ENCODE data around the gene TXN2.

The TXN2 gene

DNA sequence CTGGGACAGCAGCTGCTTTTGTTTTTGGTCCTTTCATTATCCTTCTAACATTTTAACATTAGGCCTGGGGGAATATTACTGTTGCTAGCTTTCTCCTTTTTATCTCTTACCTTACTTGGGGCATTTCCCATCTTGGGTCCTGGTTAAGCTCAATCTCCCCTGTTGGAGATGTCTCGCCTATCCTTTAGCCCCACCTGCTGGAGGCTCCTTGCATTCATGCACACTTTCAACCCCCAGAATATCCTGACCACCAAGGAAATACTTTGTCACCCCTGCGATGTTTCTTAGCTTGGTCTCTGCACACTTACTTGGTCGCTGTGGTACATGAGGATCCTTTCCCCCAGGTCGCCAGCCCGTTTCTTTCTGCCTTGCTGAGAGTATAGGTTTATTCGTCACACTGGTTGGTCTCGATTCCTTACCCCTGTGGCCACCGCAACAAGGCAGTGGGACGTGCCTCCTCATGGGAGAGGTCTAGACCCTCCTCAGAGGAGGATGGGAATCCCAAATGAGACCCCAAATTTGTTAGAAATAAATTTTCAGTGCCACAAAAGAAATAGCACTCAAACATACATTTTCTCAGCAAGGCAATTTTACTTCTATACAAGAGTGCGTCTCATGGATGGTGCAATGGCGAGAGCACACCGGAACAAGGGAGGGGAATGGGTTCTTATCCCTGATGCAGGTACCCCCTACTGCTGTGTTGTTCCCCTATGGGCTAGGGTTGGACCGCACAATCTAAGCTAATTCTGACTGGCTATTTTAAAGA is 5.4 kb upstream of the TXN2 start:
- DNase-seq (ENCODE audit: low spot score), result peak; percentile 51

DNA sequence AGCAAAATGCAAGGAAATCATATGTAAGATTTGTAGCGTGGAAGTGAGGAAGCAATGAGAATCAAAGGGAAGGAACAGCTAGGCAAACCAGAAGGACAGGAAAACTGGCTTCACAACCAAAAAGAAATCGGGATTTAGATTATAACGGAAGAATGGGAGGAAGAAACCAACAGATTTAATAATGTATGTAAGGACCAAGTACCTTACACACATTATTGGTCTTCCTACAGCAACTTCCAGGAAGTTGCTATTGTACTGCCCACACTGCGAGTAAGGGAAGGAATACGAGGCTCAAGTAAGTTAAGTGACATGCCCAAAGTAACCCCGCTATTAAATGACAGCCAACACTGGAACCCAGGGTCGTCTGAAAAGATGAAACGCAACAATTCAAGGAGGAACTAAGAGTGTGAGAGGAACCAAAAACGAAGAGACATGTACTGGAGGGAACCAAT is 473 bp downstream of the TXN2 start:
- DNase-seq (ENCODE audit: low spot score), result no peak

GRCh38 chr22:36478966-36479365 is 2.5 kb downstream of the TXN2 start:
- DNase-seq (ENCODE audit: low spot score), result no peak

- DNase-seq (ENCODE audit: low spot score), result no peak
Measured at GRCh38 chr22:36475341-36475740, 6.1 kb downstream of the TXN2 start.

- DNase-seq (ENCODE audit: low spot score), result no peak
Measured at GRCh38 chr22:36472689-36473088, 8.8 kb downstream of the TXN2 start.

DNA sequence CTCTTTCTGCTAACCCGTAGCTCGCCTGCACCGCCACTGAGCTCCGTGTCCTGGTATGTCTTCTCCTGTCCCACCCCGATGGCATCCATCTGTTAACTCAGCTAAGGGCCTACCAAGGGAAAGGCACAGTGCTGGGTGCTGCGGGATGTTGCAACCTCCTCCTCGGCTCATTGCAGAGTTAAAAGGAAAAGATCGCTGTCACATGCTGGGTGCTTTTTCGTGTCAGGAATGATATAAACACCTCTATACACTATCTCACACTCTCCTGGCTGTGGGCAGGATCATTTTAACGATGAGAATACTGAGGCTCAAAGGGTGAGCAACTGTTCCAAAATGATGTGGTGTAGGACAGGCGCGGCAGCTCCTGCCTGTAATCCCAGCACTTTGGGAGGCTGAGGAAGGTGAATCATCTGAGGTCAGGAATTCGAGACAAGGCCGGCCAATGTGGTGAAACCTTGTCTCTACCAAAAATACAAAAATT is 10.1 kb downstream of the TXN2 start:
- no peak for DNase-seq (ENCODE audit: low spot score)

DNA sequence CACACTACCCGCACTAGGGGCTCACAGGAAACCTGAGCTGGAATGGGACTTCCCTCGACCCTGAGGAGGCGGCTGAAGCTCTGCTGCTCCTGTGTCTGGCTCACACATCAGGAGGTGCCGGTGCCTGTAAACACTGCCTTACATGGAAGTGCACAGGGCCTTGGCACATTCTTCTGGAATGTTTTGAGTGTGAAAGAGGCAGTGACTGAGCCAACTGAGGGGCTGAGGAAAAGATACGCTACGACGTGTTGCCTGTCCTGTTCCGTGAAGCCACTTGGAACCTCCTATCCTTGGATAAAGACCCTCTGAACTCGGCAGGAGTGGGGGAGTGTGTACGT is 10.5 kb downstream of the TXN2 start:
- DNase-seq (ENCODE audit: low spot score), result no peak

DNA sequence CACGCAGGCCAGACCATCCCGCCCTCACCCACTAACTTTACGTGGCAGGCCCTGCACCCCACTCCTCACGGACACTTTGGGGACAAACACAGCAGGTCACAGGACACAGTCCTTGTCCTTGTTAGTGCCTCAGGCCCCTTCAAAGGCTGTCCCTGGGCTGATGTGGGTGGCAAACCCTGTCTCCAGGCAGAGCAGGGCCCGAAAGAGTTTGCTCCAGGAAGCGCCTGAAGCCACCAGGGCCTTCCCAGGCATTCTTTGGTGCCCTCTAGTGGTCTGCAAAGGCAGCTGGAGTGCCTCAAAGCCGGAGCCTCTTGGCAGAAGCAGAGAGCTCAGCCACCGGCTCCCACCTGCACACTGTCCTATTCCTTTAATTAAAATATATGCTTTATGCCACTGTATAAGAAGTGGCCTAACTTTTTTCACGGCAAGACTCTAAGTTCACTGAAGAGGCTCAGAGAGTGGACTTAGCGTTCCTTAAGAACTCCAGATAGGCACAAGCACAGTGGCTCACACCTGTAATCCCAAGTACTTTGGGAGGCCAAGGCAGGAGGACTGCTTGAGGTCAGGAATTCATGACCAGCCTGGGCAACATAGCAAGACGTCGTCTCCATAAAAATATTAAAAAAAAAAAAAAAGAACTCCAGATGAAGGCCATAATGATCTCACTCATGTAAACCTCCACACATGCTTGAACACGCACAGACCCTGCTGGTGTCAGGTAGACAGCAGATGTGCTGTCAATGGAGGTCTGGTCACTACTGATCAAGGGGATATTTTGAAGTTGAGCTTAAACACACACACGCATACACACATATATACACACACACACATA is 11.1 kb downstream of the TXN2 start:
- peak; percentile 74 for DNase-seq (ENCODE audit: low spot score)

DNA sequence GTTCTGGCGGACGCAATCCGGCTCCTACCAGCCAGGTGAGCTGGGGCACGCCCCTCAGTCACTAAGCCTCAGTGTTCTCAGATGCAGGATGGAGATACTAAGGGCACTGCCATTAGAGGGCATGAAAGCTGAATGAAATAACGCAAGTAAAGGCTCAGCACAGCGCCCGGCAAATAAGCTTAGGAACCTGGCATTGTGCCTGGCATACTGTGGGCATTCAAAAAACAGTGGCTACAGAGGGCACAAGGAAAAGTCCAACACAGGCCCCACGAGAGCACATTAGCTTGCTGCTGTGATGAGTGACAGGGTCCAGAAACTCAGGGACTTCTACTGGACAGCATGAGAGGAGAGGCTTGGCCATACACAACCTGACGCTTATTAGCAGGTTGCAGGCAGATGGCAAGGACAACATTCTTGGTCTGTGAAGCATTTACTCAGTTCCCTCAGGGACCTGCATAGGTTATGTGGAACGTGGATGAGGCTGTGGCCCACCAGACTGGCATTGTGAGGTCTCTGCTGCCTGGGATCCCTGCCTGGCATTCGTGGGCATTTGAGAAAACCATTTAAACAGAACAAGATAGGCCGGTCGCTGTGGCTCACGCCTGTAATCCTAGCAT is 12.2 kb downstream of the TXN2 start:
- DNase-seq (ENCODE audit: low spot score), result no peak

DNA sequence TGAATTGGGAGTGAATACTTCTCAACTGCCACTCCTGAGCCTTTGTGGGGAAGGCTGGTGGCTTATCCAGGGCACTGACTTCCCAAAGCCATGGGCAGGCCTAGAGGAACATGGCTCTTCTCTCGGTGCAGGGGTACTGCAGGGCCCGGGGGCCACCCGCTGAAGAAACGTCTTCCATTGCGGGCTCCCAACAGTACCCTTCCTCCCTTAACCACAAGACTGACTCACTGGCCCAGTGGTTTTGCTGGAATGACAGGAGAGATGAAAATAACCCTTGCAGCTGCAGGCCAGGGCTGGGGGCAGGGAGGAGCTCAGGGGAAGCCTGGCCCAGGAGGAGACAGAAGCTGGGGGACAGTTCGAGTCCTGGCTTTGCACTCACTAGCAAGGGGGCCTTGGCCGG is 13.5 kb downstream of the TXN2 start:
- DNase-seq (ENCODE audit: low spot score), result no peak

- no peak for DNase-seq (ENCODE audit: low spot score)
Measured at GRCh38 chr22:36467042-36467810, 14.2 kb downstream of the TXN2 start.

DNA sequence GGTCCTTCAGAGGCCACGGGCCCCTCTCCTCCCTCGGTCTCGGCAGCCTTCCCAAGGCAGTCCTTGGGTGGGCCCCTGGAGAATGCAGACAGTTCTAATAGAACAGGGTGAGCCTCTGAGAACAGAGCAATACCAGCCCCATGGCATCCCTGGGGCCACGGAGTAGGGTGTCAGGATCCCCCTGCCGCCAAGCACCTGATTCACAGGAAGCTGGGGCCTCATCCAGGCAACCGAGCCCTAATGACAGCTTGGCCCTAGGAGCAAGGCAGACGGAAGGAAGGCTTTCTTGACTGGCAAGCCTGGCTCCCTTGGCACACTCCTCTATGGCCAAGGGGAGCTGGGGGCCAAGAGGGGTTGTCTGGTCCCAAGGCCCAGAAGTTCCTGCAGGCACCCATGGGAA is 15.2 kb downstream of the TXN2 start:
- no peak for DNase-seq (ENCODE audit: low spot score)

DNA sequence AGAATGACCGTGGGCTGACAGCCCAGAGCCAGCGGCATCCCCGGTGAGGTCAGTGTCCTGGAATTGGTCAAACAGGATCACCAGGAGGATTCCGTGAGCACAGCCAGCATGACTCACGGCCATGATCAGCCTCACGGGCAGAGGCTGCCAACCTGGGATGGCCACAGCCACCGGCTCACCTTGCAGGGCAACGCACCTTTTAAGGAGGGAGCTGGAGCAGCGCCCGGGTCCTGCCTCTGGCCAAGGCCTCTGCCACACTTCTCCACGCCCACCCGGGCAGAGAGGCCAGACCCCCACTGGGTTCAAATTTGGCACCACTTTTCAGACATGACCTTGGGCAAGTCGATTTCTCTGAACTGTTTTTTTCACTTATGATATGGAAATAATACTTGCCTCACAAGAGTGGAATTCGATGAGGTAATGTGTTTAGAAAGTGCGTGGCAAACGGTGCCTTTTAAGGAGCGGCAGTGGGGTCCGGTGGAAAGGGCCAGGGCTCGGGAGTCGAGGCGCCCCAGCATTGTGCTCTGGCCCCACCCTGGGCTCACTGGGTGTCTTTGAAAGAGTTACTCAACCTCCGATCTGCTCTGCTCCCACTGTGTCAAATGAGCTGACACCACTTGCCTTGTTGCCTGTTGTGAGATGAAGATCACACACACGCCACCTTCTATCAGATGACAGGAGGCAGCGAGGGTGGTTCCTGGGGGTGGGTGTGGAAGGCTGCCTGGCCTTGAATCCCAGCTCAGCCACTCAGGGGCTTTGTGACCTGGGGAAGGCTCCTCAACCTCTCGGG is 16.0 kb downstream of the TXN2 start:
- DNase-seq (ENCODE audit: low spot score), result no peak

GRCh38 chr22:36464715-36465231 is 16.7 kb downstream of the TXN2 start:
- no peak for DNase-seq (ENCODE audit: low spot score)

GRCh38 chr22:36463783-36464184 is 17.7 kb downstream of the TXN2 start:
- DNase-seq (ENCODE audit: low spot score), result no peak

DNA sequence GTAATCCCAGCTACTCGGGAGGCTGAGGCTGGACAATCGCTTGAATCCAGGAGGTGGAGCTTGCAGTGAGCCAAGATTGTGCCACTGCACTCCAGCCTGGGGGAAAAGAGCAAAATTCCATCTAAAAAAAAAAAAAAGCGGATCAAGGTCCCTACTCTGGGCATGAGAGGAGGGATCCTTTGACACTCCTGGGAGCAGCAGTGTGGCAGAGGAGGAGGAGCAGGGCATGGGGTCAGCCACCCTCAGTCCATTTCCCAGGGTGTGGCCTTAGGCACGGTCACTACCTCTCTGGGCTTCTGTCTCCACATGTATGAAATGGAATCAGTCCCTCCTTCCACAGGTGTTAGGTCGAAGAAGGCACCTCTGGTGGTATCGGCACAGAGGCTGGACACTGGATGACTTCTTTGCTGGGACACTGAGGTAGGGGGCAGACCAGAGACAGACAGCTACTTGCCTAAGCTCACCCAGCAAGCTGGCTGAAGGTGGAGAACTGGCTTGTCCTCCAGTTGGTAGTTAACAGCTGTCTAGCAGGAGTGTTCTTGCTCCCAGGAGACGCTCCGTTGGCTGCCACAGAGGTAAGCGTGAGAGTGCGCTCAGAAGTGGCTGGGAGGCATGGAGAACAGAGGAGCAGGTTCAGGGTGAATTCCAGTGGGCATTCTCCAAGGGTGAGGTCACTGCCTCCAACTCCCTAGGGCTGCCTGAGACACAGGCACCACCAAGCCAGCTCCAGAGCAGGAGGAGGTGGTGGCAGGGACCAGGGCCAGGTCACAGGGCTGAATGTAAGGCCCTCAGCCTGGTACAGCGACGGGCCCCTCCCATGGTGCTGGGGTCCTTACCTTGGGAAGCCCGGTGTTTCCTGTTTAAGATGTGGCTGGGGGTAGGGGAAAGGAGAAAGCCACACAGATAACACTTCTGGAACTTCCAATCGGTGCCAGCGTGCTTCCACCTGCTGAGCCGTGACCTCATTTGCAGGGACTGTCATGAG is 19.5 kb downstream of the TXN2 start:
- DNase-seq (ENCODE audit: low spot score), result no peak

DNA sequence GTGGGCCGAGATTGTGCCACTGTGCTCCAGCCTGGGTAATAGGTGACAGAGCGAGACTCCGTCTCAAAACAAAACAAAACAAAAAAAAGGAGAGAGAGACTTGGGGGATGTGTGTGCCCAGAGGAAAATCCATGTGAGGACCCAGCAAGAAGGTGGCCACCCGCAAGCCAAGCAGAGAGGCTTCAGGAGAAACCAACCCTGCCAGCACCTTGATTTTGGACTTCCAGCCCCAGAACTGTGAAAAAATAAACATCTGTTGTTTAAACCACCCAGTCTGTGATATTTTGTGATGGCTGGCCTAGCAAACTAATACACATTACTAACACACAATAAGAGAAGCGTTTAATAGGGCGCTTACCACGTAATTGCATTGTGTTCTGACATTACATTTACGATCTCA is 21.2 kb downstream of the TXN2 start:
- DNase-seq (ENCODE audit: low spot score), result no peak

DNA sequence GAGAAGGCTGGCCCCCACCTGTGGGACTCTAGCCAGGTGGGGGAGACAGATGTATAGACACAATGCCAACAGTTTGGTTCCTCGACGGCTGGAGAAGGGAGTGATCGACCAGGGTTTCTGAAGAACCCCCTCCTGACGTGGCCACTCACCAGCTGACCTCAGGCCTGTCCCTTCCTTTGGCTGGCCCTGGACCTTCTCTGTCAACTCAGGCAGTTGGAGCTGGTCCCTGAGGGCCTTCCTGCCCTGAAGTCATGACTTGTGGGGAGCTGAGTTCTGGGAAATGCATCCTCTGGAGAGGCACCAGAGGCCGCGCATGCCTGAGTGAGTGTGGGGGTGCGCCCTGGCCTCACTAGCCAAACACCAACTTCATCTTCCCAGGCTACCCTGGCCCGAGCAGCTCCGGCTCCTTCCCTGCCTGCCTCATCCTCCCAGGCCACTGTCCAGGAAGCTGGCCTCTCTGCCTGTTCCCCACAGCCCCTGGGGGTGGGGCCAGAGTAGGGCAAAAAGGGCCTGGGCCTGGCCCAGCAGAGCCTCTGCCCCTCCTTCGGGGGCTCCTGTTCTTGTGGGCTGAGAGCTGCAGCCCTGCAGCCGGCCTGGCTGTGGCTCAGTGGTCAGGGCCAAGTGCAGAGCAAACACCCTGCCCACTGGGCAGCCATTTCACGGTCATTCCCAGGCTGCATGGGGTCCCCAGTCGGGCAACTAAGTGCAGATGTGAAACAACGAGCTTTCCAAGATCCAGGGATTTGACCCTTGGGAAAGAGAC is 23.6 kb downstream of the TXN2 start:
- DNase-seq (ENCODE audit: low spot score), result no peak

DNA sequence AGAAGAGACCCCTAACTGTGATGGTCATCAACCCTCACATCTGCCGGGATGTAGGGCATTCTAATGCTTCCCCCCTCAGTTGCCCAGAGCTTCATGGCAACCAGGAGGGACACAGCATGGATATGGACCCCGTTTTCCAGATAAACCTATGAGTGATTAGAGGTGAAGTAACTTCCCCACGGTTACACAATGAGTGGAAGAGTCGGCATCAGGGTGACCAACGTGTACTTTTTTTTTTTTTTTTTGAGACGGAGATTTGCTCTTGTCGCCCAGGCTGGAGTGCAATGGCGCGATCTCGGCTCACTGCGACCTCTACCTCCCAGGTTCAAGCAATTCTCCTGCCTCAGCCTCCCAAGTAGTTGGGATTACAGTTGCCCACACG is 25.0 kb downstream of the TXN2 start:
- DNase-seq (ENCODE audit: low spot score), result no peak

Data from SK-N-DZ (cell line).